GM23248 (cell line): ENCODE data around the gene ITGA4. TPM values are rescaled to one million over a fixed set of nuclear protein-coding genes. Genes with fewer than 3 reads are reported as not detected.

Source experiments
- DNase-seq: peaks from one replicate; pipeline ENCODE4 v3.0.0-alpha.2; 2015
- H2AFZ ChIP-seq: fragments of 200-600 bp; sonication (generic); 2 replicates; pipeline ENCODE4 v1.6.1; 2016; ENCODE audit warnings: antibody characterized with exemption
- H3F3A ChIP-seq: fragments of 200-600 bp; sonication (generic); 2 replicates; pipeline ENCODE4 v1.6.1; 2016; ENCODE audit warnings: mild to moderate bottlenecking, antibody characterized with exemption, mixed run types; ENCODE audit not compliant: insufficient read depth
- H3K27ac ChIP-seq: fragments of 200-600 bp; sonication (generic); 2 replicates; pipeline ENCODE4 v1.5.1; 2016; ENCODE audit warnings: mild to moderate bottlenecking
- H3K27me3 ChIP-seq: fragments of 200-600 bp; sonication (generic); replicated peaks from 2 replicates; pipeline ENCODE4 v1.6.1; 2016; ENCODE audit warnings: mild to moderate bottlenecking; ENCODE audit not compliant: insufficient read depth
- H3K36me3 ChIP-seq: fragments of 200-600 bp; sonication (generic); 2 replicates; pipeline ENCODE4 v1.6.1; 2016; ENCODE audit warnings: low read depth, mild to moderate bottlenecking
- H3K4me1 ChIP-seq: fragments of 200-600 bp; sonication (generic); 2 replicates; pipeline ENCODE4 v1.6.1; 2016; ENCODE audit warnings: mild to moderate bottlenecking; ENCODE audit not compliant: insufficient read depth
- H3K4me2 ChIP-seq: fragments of 200-600 bp; sonication (generic); one replicate; pipeline ENCODE4 v1.6.1; 2016; ENCODE audit warnings: mild to moderate bottlenecking; ENCODE audit not compliant: unreplicated experiment
- H3K4me3 ChIP-seq: fragments of 200-600 bp; sonication (generic); 2 replicates; pipeline ENCODE4 v1.5.1; 2016; ENCODE audit warnings: mild to moderate bottlenecking
- H3K79me2 ChIP-seq: fragments of 200-600 bp; sonication (generic); 2 replicates; pipeline ENCODE4 v1.6.1; 2016; ENCODE audit warnings: mild to moderate bottlenecking; ENCODE audit not compliant: insufficient read depth
- H3K9ac ChIP-seq: fragments of 200-600 bp; sonication (generic); 2 replicates; pipeline ENCODE4 v1.6.1; 2016; ENCODE audit warnings: mild to moderate bottlenecking
- H3K9me2 ChIP-seq: fragments of 200-600 bp; sonication (generic); 2 replicates; pipeline ENCODE4 v1.6.1; 2016; ENCODE audit warnings: mixed run types, mild to moderate bottlenecking, moderate library complexity; ENCODE audit not compliant: insufficient read depth
- H3K9me3 ChIP-seq: fragments of 200-600 bp; sonication (generic); one replicate; pipeline ENCODE4 v1.6.1; 2017; ENCODE audit warnings: low read depth
- H4K20me1 ChIP-seq: fragments of 200-600 bp; sonication (generic); 2 replicates; pipeline ENCODE4 v1.6.0; 2016; ENCODE audit not compliant: insufficient read depth
- EZH2 ChIP-seq: fragments of 200-600 bp; sonication (generic); IDR thresholded peaks from 2 replicates; pipeline ENCODE4 v1.6.1; 2018; ENCODE audit warnings: antibody characterized with exemption, mild to moderate bottlenecking; ENCODE audit not compliant: insufficient read depth, poor library complexity, severe bottlenecking
- EZH2phosphoT487 ChIP-seq: fragments of 200-600 bp; sonication (generic); IDR thresholded peaks from 2 replicates; pipeline ENCODE4 v1.6.1; 2018; ENCODE audit warnings: antibody characterized with exemption, moderate library complexity, mild to moderate bottlenecking, low read depth; ENCODE audit not compliant: insufficient read depth
- WGBS, 2 experiments: methylation state at CpG; one replicate each; pipeline ENCODE4 v1.1.6; 2015 to 2017; ENCODE audit warnings: low lambda C conversion rate in 2 of 2, low coverage in 1 of 2; ENCODE audit errors: missing lambda C conversion rate in 2 of 2; 5-methylcytosine and 5-hydroxymethylcytosine counted together
- in situ Hi-C: fragments of 300-500 bp; cut with MboI; formaldehyde crosslinking; loops from 2 replicates; pipeline ENCODE4 v1.15.0; 2020
- polyA plus RNA-seq: library from polyadenylated mRNA; unstranded; fragments of >200 nt; fragmentation: Nextera tagmentation; extraction: Ambion mirVana; gene quantifications from 2 replicates; pipeline ENCODE4 v1.2.1, GENCODE V29; 2016
- total RNA-seq: library from RNA; depleted of rRNA; stranded (reverse); fragments of >200 nt; shearing (Covaris generic); gene quantifications from 2 replicates; pipeline ENCODE4 v1.2.3, GENCODE V29; 2014

ITGA4 gene
- total and polyA plus RNA-seq, 2 experiments from 2014 or later: 26.3 to 33.3 TPM

- Histone ChIP-seq H3K4me1 (no peaks in the 10 kb centered on the region), H2AFZ (no peak overlapping the region), H3K36me3 (no peaks in the 10 kb centered on the region), H3K79me2 (no peaks in the 10 kb centered on the region), H3F3A (no peaks in the 10 kb centered on the region), H3K4me2 (no peak overlapping the region), H4K20me1 (no peaks in the 10 kb centered on the region), H3K9ac (no peak overlapping the region), H3K27me3 (no peaks in the 10 kb centered on the region), H3K27ac (no peak overlapping the region), H3K4me3 (no peak overlapping the region), H3K9me2 (no peaks in the 10 kb centered on the region), H3K9me3 (no peaks in the 10 kb centered on the region)
- whole genome bisulfite sequencing, 2 experiments: 69 to 72% methylated on average over 6 of the region's 6 CpGs
- TF ChIP-seq EZH2 (no peak), EZH2phosphoT487 (no peak)
- no peak for DNase-seq
- in situ Hi-C loops: no loop called here
Observed at GRCh38 chr2:181420259-181421130, 36.7 kb upstream of the ITGA4 start.

GRCh38 chr2:181421131-181421458 is 36.1 kb upstream of the ITGA4 start:
- no peak overlapping the region for H2AFZ ChIP-seq
- no peaks in the 10 kb centered on the region for H3K27me3 ChIP-seq
- no peak overlapping the region for H3K27ac ChIP-seq
- H3K4me1 ChIP-seq: no peaks in the 10 kb centered on the region
- H3K4me2 ChIP-seq: no peak overlapping the region
- WGBS, 2 experiments: 23 to 39% methylated on average over 1 of the region's 1 CpG
- no peaks in the 10 kb centered on the region for H4K20me1 ChIP-seq
- no peak for DNase-seq
- H3K9me3 ChIP-seq: no peaks in the 10 kb centered on the region
- TF ChIP-seq EZH2phosphoT487: no peak
- no peak for TF ChIP-seq EZH2
- no peaks in the 10 kb centered on the region for H3F3A ChIP-seq
- no peaks in the 10 kb centered on the region for H3K79me2 ChIP-seq
- no peak overlapping the region for H3K9ac ChIP-seq
- no peaks in the 10 kb centered on the region for H3K36me3 ChIP-seq
- in situ Hi-C loops: no loop called here
- H3K9me2 ChIP-seq: no peaks in the 10 kb centered on the region
- no peak overlapping the region for H3K4me3 ChIP-seq

GRCh38 chr2:181421464-181421863 is 35.7 kb upstream of the ITGA4 start:
- no peak for DNase-seq
- no peak overlapping the region for H3K9ac ChIP-seq
- no peaks in the 10 kb centered on the region for H3K9me2 ChIP-seq
- no peak overlapping the region for H3K4me3 ChIP-seq
- H3K4me1 ChIP-seq: no peaks in the 10 kb centered on the region
- no peaks in the 10 kb centered on the region for H3K27me3 ChIP-seq
- in situ Hi-C loops: no loop called here
- WGBS, 2 experiments: 56 to 68% methylated on average over 2 of the region's 2 CpGs
- no peak overlapping the region for H3K4me2 ChIP-seq
- no peak overlapping the region for H3K27ac ChIP-seq
- no peaks in the 10 kb centered on the region for H3F3A ChIP-seq
- no peaks in the 10 kb centered on the region for H4K20me1 ChIP-seq
- H2AFZ ChIP-seq: no peak overlapping the region
- no peaks in the 10 kb centered on the region for H3K36me3 ChIP-seq
- H3K9me3 ChIP-seq: no peaks in the 10 kb centered on the region
- H3K79me2 ChIP-seq: no peaks in the 10 kb centered on the region
- TF ChIP-seq EZH2 (no peak), EZH2phosphoT487 (no peak)

- Histone ChIP-seq H3K4me3 (no peak overlapping the region), H4K20me1 (no peaks in the 10 kb centered on the region), H3K9me2 (no peaks in the 10 kb centered on the region), H2AFZ (no peak overlapping the region), H3K4me1 (no peaks in the 10 kb centered on the region), H3K27me3 (no peaks in the 10 kb centered on the region), H3K79me2 (no peaks in the 10 kb centered on the region), H3K27ac (no peak overlapping the region), H3K9me3 (no peaks in the 10 kb centered on the region), H3K9ac (no peak overlapping the region), H3K4me2 (no peak overlapping the region), H3F3A (no peaks in the 10 kb centered on the region), H3K36me3 (no peaks in the 10 kb centered on the region)
- WGBS, 2 experiments: 64 to 72% methylated on average over 2 of the region's 2 CpGs
- no peak for DNase-seq
- TF ChIP-seq EZH2: no peak
- TF ChIP-seq EZH2phosphoT487: no peak
- in situ Hi-C loops: no loop called here
Observed at GRCh38 chr2:181426672-181427071, 30.5 kb upstream of the ITGA4 start.
